ENCODE results near the gene CTNNB1. TPM values are rescaled to one million over a fixed set of nuclear protein-coding genes. Genes with fewer than 3 reads are reported as not detected.

CTNNB1 gene
- total RNA-seq (2014; rRNA removed; shearing (Covaris generic)): 558 and 566 TPM in 2 replicates
- polyA plus RNA-seq (2016; fragmentation: Nextera tagmentation; extraction: Ambion mirVana): 84.3 and 89.4 TPM in 2 replicates
- long read RNA-seq, transcript CTNNB1-202 (16 exons, 3,268 nt): major isoform, 6 of 98 reads
- long read RNA-seq, partial matches to known transcripts: 9 of 98 reads
- long read RNA-seq, other reads (novel, unspliced or antisense): 75 of 98 reads

DNA sequence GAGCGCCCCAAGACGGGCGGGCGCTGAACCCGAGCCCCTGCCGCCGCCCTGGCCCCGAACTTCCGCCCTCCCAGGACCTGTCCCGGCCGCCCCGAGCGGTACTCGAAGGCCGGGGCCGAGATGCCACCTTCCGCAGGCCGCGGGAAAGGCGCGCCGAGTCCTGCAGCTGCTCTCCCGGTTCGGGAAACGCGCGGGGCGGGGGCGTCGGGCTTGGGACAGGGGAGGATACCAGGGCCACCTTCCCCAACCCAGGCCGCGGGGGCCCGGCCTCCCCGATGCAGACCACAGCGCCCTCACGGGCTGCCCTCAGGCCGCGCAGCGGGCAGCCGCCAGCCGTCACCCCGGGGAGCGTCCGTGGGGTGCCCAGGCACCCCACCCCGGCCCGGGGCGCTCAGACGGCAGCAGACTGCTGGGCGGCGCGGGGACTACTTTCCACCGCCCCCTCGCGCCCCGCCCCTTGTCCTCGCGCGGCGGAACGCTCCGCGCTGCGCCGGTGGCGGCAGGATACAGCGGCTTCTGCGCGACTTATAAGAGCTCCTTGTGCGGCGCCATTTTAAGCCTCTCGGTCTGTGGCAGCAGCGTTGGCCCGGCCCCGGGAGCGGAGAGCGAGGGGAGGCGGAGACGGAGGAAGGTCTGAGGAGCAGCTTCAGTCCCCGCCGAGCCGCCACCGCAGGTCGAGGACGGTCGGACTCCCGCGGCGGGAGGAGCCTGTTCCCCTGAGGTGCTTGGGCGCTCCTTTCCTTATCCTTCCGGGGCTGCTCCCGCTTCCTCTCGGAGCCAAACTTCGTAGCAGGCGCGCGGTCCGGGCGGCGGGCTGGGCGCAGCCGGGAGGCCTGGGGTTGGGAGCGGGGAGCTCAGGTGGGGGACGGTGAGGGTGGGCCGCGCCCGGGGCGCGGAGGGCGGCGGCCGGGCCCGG lies at the start of gene CTNNB1:
TSS of gene CTNNB1 (plus strand) at position 556 of the 916 bp plus-strand sequence. CDS start 24,564 bp downstream, outside the sequence.
- Histone ChIP-seq H3K4me1 (ENCODE audit: insufficient read depth) (peaks cover 34% of the 10 kb centered on the region), H4K20me1 (replicated peaks; ENCODE audit: insufficient read depth) (peaks cover 30% of the 10 kb centered on the region), H3K9me2 (ENCODE audit: insufficient read depth) (no peaks in the 10 kb centered on the region), H3K27ac (ENCODE audit: low read depth) (peak within 1 kb of the TSS; percentile 98), H3K4me3 (peak within 1 kb of the TSS; percentile 92), H3K36me3 (ENCODE audit: insufficient read depth) (no peaks in the 10 kb centered on the region), H3K27me3 (ENCODE audit: insufficient read depth) (peaks cover 9% of the 10 kb centered on the region; the same call in 1 of the 2 replicates), H2AFZ (peak within 1 kb of the TSS; percentile 57; the same call in 1 of the 2 replicates), H3F3A (replicated peaks; ENCODE audit: low read depth) (no peaks in the 10 kb centered on the region), H3K4me2 (peak within 1 kb of the TSS; percentile 84), H3K79me2 (replicated peaks; ENCODE audit: insufficient read depth) (peaks cover 43% of the 10 kb centered on the region)
- H3K4me1 Mint-ChIP-seq: peaks cover 36% of the 10 kb centered on the region
- H3K27ac Mint-ChIP-seq: peak within 1 kb of the TSS; percentile 94
- no peaks in the 10 kb centered on the region for H3K9me3 Mint-ChIP-seq
- peaks cover 9% of the 10 kb centered on the region for H3K27me3 Mint-ChIP-seq (ENCODE audit: insufficient read depth, low read depth, poor library complexity)
- DNase-seq (ENCODE audit: low spot score) (peak; percentile 96), ATAC-seq (peak; percentile 77)
- TF ChIP-seq, protein P1, sequence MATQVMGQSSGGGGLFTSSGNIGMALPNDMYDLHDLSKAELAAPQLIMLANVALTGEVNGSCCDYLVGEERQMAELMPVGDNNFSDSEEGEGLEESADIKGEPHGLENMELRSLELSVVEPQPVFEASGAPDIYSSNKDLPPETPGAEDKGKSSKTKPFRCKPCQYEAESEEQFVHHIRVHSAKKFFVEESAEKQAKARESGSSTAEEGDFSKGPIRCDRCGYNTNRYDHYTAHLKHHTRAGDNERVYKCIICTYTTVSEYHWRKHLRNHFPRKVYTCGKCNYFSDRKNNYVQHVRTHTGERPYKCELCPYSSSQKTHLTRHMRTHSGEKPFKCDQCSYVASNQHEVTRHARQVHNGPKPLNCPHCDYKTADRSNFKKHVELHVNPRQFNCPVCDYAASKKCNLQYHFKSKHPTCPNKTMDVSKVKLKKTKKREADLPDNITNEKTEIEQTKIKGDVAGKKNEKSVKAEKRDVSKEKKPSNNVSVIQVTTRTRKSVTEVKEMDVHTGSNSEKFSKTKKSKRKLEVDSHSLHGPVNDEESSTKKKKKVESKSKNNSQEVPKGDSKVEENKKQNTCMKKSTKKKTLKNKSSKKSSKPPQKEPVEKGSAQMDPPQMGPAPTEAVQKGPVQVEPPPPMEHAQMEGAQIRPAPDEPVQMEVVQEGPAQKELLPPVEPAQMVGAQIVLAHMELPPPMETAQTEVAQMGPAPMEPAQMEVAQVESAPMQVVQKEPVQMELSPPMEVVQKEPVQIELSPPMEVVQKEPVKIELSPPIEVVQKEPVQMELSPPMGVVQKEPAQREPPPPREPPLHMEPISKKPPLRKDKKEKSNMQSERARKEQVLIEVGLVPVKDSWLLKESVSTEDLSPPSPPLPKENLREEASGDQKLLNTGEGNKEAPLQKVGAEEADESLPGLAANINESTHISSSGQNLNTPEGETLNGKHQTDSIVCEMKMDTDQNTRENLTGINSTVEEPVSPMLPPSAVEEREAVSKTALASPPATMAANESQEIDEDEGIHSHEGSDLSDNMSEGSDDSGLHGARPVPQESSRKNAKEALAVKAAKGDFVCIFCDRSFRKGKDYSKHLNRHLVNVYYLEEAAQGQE (IDR thresholded peaks at IDR 0.05; ENCODE audit: unreplicated experiment): peak; percentile 18
- TF ChIP-seq NANOG (IDR thresholded peaks at IDR 0.05; ENCODE audit: borderline replicate concordance): no peak
- TF ChIP-seq, protein P2, sequence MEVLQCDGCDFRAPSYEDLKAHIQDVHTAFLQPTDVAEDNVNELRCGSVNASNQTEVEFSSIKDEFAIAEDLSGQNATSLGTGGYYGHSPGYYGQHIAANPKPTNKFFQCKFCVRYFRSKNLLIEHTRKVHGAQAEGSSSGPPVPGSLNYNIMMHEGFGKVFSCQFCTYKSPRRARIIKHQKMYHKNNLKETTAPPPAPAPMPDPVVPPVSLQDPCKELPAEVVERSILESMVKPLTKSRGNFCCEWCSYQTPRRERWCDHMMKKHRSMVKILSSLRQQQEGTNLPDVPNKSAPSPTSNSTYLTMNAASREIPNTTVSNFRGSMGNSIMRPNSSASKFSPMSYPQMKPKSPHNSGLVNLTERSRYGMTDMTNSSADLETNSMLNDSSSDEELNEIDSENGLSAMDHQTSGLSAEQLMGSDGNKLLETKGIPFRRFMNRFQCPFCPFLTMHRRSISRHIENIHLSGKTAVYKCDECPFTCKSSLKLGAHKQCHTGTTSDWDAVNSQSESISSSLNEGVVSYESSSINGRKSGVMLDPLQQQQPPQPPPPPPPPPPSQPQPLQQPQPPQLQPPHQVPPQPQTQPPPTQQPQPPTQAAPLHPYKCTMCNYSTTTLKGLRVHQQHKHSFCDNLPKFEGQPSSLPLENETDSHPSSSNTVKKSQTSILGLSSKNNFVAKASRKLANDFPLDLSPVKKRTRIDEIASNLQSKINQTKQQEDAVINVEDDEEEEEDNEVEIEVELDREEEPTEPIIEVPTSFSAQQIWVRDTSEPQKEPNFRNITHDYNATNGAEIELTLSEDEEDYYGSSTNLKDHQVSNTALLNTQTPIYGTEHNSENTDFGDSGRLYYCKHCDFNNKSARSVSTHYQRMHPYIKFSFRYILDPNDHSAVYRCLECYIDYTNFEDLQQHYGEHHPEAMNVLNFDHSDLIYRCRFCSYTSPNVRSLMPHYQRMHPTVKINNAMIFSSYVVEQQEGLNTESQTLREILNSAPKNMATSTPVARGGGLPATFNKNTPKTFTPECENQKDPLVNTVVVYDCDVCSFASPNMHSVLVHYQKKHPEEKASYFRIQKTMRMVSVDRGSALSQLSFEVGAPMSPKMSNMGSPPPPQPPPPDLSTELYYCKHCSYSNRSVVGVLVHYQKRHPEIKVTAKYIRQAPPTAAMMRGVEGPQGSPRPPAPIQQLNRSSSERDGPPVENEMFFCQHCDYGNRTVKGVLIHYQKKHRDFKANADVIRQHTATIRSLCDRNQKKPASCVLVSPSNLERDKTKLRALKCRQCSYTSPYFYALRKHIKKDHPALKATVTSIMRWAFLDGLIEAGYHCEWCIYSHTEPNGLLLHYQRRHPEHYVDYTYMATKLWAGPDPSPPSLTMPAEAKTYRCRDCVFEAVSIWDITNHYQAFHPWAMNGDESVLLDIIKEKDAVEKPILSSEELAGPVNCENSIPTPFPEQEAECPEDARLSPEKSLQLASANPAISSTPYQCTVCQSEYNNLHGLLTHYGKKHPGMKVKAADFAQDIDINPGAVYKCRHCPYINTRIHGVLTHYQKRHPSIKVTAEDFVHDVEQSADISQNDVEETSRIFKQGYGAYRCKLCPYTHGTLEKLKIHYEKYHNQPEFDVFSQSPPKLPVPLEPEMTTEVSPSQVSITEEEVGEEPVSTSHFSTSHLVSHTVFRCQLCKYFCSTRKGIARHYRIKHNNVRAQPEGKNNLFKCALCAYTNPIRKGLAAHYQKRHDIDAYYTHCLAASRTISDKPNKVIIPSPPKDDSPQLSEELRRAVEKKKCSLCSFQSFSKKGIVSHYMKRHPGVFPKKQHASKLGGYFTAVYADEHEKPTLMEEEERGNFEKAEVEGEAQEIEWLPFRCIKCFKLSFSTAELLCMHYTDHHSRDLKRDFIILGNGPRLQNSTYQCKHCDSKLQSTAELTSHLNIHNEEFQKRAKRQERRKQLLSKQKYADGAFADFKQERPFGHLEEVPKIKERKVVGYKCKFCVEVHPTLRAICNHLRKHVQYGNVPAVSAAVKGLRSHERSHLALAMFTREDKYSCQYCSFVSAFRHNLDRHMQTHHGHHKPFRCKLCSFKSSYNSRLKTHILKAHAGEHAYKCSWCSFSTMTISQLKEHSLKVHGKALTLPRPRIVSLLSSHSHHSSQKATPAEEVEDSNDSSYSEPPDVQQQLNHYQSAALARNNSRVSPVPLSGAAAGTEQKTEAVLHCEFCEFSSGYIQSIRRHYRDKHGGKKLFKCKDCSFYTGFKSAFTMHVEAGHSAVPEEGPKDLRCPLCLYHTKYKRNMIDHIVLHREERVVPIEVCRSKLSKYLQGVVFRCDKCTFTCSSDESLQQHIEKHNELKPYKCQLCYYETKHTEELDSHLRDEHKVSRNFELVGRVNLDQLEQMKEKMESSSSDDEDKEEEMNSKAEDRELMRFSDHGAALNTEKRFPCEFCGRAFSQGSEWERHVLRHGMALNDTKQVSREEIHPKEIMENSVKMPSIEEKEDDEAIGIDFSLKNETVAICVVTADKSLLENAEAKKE (CRISPR knock-in tag; IDR thresholded peaks at IDR 0.05): peak; percentile 80; the same call in 1 of the 2 replicates
- TF ChIP-seq ZNF114 (CRISPR knock-in tag; IDR thresholded peaks at IDR 0.05): peak; percentile 90
- no peak for TF ChIP-seq EZH2 (IDR thresholded peaks at IDR 0.05; ENCODE audit: low read depth, unreplicated experiment)
- TF ChIP-seq ZNF331 (CRISPR knock-in tag; IDR thresholded peaks at IDR 0.05; ENCODE audit: low read depth): no peak
- TF ChIP-seq CREB1 (CRISPR knock-in tag; IDR thresholded peaks at IDR 0.05; ENCODE audit: low read depth): peak; percentile 85
- TF ChIP-seq, protein P3, sequence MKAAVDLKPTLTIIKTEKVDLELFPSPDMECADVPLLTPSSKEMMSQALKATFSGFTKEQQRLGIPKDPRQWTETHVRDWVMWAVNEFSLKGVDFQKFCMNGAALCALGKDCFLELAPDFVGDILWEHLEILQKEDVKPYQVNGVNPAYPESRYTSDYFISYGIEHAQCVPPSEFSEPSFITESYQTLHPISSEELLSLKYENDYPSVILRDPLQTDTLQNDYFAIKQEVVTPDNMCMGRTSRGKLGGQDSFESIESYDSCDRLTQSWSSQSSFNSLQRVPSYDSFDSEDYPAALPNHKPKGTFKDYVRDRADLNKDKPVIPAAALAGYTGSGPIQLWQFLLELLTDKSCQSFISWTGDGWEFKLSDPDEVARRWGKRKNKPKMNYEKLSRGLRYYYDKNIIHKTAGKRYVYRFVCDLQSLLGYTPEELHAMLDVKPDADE (IDR thresholded peaks at IDR 0.05): peak; percentile 29; the same call in 1 of the 2 replicates
- TF ChIP-seq STAT1 (IDR thresholded peaks at IDR 0.05; ENCODE audit: unreplicated experiment): no peak
- no peak for TF ChIP-seq JUNB (IDR thresholded peaks at IDR 0.05; ENCODE audit: unreplicated experiment)
- TF ChIP-seq, protein P4, sequence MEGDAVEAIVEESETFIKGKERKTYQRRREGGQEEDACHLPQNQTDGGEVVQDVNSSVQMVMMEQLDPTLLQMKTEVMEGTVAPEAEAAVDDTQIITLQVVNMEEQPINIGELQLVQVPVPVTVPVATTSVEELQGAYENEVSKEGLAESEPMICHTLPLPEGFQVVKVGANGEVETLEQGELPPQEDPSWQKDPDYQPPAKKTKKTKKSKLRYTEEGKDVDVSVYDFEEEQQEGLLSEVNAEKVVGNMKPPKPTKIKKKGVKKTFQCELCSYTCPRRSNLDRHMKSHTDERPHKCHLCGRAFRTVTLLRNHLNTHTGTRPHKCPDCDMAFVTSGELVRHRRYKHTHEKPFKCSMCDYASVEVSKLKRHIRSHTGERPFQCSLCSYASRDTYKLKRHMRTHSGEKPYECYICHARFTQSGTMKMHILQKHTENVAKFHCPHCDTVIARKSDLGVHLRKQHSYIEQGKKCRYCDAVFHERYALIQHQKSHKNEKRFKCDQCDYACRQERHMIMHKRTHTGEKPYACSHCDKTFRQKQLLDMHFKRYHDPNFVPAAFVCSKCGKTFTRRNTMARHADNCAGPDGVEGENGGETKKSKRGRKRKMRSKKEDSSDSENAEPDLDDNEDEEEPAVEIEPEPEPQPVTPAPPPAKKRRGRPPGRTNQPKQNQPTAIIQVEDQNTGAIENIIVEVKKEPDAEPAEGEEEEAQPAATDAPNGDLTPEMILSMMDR (conservative IDR thresholded peaks at IDR 0.05; ENCODE audit: low read depth in 2 of 2): 0 out of 4 replicates have a peak, but pooled peaks of 1 of the 2 experiments have one; percentile 1
- peak; percentile 97 for TF ChIP-seq POLR2AphosphoS5 (IDR thresholded peaks at IDR 0.05; ENCODE audit: low read depth)
- H3K36me3 Mint-ChIP-seq (ENCODE audit: low read depth): peaks cover 10% of the 10 kb centered on the region; the same call in 2 of the 3 replicates
- H3K4me3 Mint-ChIP-seq: peak within 1 kb of the TSS; percentile 98
